ENCODE data around the gene NTN5.
"Not testable (repeated sequence)": the region's sequence is repeated elsewhere in the genome, so short reads cannot be mapped to it uniquely, and the experiment has no call there.

Gene NTN5

DNA sequence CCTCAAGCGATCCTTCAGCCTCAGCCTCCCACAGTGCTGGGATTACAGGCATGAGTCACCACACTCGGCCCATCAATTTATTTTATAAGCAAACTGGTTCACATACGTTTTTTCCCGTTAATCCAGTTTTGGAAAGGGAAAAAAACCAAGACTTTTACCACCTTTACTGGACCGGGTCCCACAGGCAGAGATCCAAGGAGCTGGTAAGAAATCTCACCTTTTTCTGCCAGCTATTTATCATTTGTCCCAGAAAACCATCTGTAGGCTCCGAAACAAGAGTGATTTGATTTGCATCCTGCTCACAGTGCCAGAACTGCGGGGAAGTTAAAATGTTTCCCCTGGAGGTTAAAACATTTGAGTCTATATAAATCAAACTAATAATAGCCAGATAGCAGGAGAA lies 16.6 kb upstream of the NTN5 start:
- Histone ChIP-seq H3K27ac (replicated peaks) (no peak overlapping the region), H3K4me3 (replicated peaks; ENCODE audit: insufficient read depth, low read length) (no peak overlapping the region), H3K27me3 (ENCODE audit: insufficient read depth, poor library complexity, severe bottlenecking) (no peaks in the 10 kb centered on the region)
- TF ChIP-seq POLR2AphosphoS5 (IDR thresholded peaks at IDR 0.05; ENCODE audit: low read depth) (no peak), SPI1 (IDR thresholded peaks at IDR 0.05; ENCODE audit: borderline replicate concordance, low read depth) (no peak), GABPA (IDR thresholded peaks at IDR 0.05; ENCODE audit: low read depth) (no peak), CTCF (IDR thresholded peaks at IDR 0.05; ENCODE audit: insufficient read depth, low read length) (no peak)
- TF ChIP-seq, protein P1, sequence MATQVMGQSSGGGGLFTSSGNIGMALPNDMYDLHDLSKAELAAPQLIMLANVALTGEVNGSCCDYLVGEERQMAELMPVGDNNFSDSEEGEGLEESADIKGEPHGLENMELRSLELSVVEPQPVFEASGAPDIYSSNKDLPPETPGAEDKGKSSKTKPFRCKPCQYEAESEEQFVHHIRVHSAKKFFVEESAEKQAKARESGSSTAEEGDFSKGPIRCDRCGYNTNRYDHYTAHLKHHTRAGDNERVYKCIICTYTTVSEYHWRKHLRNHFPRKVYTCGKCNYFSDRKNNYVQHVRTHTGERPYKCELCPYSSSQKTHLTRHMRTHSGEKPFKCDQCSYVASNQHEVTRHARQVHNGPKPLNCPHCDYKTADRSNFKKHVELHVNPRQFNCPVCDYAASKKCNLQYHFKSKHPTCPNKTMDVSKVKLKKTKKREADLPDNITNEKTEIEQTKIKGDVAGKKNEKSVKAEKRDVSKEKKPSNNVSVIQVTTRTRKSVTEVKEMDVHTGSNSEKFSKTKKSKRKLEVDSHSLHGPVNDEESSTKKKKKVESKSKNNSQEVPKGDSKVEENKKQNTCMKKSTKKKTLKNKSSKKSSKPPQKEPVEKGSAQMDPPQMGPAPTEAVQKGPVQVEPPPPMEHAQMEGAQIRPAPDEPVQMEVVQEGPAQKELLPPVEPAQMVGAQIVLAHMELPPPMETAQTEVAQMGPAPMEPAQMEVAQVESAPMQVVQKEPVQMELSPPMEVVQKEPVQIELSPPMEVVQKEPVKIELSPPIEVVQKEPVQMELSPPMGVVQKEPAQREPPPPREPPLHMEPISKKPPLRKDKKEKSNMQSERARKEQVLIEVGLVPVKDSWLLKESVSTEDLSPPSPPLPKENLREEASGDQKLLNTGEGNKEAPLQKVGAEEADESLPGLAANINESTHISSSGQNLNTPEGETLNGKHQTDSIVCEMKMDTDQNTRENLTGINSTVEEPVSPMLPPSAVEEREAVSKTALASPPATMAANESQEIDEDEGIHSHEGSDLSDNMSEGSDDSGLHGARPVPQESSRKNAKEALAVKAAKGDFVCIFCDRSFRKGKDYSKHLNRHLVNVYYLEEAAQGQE (IDR thresholded peaks at IDR 0.05; ENCODE audit: insufficient replicate concordance, low read depth), result no peak
- no peak for DNase-seq (ENCODE audit: low read depth in 1 of 2, low spot score in 1 of 2)

DNA sequence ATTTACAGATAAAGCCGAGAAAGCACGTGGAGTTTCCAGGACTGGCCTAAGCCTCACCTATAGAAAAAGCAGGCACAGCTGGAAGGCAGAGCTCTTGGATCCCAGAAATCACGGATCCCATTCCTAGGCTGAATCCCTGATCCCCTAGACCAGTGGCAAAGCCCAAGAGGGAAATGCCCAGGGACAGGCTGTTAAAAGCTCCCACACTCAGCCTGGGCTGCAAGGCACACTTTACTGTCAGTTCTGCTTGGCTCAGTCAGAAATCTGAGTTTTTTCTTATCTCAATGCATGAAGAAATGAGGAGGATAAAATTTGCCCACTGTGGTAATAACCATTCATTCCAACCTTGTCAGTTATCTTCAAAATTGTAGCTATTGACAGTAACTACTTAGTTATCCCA lies 15.0 kb upstream of the NTN5 start:
- TF ChIP-seq POLR2AphosphoS5 (IDR thresholded peaks at IDR 0.05; ENCODE audit: low read depth) (no peak), GABPA (IDR thresholded peaks at IDR 0.05; ENCODE audit: low read depth) (no peak), SPI1 (IDR thresholded peaks at IDR 0.05; ENCODE audit: borderline replicate concordance, low read depth) (no peak), CTCF (IDR thresholded peaks at IDR 0.05; ENCODE audit: insufficient read depth, low read length) (no peak)
- TF ChIP-seq, protein P1 (IDR thresholded peaks at IDR 0.05; ENCODE audit: insufficient replicate concordance, low read depth), result no peak
- Histone ChIP-seq H3K4me3 (replicated peaks; ENCODE audit: insufficient read depth, low read length) (no peak overlapping the region), H3K27me3 (ENCODE audit: insufficient read depth, poor library complexity, severe bottlenecking) (no peaks in the 10 kb centered on the region), H3K27ac (replicated peaks) (no peak overlapping the region)
- no peak for DNase-seq (ENCODE audit: low read depth in 1 of 2, low spot score in 1 of 2)

- H3K27ac ChIP-seq (replicated peaks); DNase-seq (ENCODE audit: low read depth in 1 of 2, low spot score in 1 of 2); H3K27me3 ChIP-seq (ENCODE audit: insufficient read depth, poor library complexity, severe bottlenecking); H3K4me3 ChIP-seq (replicated peaks; ENCODE audit: insufficient read depth, low read length): not testable (repeated sequence)
Measured at GRCh38 chr19:48686637-48687036, 13.8 kb upstream of the NTN5 start.

GRCh38 chr19:48686088-48686487 lies 13.3 kb upstream of the NTN5 start:
- H3K4me3 ChIP-seq (replicated peaks; ENCODE audit: insufficient read depth, low read length), result no peak overlapping the region
- no peak overlapping the region for H3K27ac ChIP-seq (replicated peaks)
- TF ChIP-seq, protein P1 (IDR thresholded peaks at IDR 0.05; ENCODE audit: insufficient replicate concordance, low read depth), result no peak
- TF ChIP-seq GABPA (IDR thresholded peaks at IDR 0.05; ENCODE audit: low read depth), result no peak
- no peak for DNase-seq (ENCODE audit: low read depth in 1 of 2, low spot score in 1 of 2)
- H3K27me3 ChIP-seq (ENCODE audit: insufficient read depth, poor library complexity, severe bottlenecking), result no peaks in the 10 kb centered on the region
